HG02973 (cell line): ENCODE results near the gene ANO2.

ENCODE experiments used
- ATAC-seq: cut with Tn5 transposase; IDR thresholded peaks from one replicate; pipeline ENCODE4 v1.9.1; 2021; ENCODE audit warnings: moderate library complexity; ENCODE audit not compliant: unreplicated experiment

Gene ANO2

GRCh38 chr12:5921027-5921909, 23.8 kb downstream of the ANO2 start:
- no peak for ATAC-seq

DNA sequence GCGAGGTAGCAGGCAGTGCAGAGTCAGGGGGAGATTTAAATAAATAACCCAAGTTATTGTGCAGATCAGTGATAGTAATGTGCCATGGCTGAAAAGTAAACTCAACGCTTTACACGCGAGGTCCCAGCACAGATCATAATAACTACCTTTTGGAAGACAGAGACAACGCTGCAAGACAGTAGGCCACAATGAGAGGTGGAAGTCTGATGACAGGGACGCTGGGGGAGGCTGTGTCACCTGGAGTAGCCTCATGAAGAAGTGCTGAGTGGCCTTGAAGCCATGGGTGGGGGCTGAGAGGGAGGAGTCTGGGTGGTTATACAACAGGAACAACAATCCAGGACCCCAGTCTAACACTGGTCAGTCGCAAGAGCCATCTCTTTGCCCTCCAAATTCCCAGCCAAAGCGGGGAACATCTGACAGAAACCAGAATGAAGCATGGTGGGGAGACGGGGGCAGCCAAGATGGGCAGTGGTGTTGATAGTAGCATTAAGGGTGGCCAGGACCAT, 28.2 kb downstream of the ANO2 start:
- no peak for ATAC-seq

DNA sequence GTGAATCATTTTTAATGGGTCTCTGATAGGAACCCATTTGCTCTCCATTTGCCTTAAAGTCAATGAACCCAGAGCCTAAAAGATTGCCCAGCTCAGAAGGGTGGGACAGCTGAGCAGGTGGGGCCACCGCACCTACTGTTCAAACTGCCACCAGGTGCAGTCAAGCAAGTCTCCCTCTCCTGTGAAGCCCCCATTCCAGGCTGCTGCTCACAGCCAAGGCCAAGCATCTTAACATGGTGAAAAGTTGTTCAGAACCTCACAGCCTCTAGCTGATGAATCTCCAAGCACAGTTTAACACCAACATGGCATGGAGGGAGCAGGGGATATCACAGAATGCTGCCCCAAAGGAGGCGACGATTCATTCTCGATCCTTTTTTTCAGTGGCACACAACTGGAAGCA, 29.5 kb downstream of the ANO2 start:
- ATAC-seq, result no peak

DNA sequence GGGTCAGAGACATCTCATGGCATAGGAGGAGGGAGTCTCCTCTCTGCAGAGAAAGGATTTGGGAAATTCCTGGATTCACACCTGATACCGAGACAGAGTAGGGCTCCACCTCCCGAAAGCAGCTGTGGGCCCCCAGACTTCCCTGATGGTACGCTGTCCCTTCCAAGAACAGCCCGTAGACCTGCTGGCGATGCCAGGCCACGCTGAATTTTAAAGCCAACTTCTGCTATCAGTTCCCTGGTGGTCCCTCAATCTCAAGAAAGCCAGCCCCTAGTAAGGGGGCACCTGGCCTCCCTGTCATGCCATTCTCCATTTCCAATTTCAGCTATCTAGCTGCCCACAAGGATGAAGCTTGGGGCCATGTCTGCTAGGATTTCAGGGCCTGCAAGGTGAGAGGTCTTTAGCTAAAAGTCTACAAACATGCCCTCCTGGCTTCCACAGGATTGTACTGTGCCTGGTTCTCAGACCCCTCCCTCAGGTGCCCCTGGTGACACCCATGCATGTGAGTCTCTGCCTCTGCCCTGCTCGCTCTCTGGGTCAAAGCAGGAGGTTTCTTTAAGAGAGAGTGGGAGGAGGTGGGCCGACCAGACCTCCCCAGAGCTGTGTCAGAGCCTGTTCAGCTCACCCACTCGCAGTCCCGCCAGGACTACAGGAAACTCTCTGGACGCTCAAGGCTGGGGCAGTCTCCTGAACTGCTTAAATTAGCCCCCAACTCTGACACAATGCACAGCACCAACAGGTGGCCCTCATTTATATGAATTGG, 30.5 kb downstream of the ANO2 start:
- no peak for ATAC-seq

DNA sequence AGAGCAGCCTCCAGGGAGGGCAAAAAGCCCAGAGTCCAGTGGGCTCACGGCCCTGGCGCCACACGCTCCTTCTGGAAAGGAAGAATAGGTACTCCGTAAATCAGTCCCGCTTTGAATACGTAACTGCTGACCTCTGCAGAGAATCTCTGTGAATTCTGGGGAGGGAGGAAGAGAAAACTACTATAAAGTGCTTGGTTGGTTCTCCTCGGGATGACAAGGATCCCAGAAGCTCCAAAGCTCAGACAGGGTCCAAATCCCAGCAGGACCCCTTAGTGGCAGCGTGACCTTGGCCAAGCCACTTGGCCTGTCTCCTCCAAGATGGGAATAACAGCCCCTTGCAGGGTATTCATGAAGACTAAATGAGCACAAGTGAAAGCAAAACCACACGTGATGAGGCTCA, 31.7 kb downstream of the ANO2 start:
- no peak for ATAC-seq

GRCh38 chr12:5912437-5913334, 32.4 kb downstream of the ANO2 start:
- no peak for ATAC-seq

GRCh38 chr12:5912011-5912410, 33.0 kb downstream of the ANO2 start:
- no peak for ATAC-seq

- ATAC-seq, result no peak
Measured at GRCh38 chr12:5910790-5911548, 34.1 kb downstream of the ANO2 start.

DNA sequence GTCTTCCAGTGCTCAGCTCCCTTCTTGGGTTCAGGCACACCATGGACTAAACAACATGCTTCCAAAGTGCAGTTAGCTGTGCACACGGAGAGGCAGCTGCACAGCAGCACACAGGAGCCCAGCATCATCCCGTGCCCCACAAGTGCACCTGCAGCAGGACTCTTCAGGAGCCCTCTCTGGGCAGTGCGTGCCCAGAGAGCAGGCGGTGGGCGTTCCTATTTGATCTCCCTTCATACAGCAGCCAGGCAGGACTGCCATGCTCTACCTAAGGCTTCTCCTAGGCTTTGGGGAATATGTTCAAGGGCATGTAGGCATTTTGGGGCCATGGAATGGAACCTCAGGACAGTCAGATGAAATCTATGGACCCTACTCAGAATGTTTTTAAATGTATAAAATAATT, 35.5 kb downstream of the ANO2 start:
- ATAC-seq, result no peak

GRCh38 chr12:5908251-5908650, 36.8 kb downstream of the ANO2 start:
- ATAC-seq, result no peak

- ATAC-seq, result no peak
Measured at GRCh38 chr12:5907807-5908206, 37.3 kb downstream of the ANO2 start.

DNA sequence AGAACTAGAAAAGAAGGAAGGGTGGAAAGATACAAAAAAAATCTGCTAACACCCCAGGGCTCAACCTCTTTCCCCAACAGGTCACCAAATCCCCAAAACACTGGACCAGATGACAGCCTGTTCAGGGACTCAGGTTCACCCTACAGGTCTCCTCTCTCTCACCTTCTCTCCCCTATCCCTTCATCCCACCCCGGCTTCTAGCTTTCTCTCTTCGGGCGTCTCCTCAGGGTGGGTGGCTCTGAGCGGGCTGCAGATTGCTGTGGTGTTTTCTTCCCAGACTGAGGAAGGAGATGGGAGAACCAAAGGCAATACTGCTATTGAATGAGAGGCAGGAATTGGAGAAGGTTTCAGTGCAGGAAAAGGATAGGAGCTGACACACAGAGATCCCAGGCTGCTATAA, 39.3 kb downstream of the ANO2 start:
- ATAC-seq, result no peak

DNA sequence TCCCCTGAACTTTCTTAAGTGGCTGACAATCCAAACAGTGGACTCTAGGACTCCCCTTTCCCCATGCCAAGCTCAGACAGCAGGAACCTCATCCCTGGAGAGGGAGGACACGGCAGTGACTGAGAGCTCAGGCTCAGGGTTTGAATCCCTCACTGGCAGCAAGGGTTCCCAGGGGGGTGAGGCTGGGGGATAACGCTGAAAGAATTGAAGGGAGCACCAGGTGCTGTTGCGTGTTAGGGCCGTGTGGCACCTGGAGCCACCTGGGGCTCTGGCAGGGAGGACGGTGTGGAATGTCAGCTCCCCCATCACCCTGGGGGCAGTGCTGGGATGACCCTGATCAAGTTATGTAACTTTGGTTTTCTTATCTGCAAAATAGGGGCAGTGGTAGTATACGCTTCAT, 40.1 kb downstream of the ANO2 start:
- no peak for ATAC-seq

DNA sequence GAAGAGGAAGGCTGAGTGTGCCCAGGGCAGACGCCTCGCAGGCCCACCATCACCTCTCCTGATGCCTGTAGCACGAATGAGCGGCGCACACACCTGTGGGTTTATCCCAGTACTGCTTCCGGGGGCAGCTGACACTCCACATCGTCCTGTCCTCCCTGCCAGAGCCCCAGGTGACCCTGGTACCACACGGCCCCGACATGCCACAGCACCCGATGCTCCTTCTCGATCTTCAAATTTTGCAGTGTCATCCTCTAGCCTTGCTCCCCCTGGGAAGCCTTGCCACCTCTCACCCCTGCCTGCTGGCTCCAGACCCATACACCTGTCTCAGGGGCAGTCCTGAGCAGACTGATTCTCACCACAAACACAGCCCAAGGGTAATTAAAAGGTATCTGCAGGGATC, 40.6 kb downstream of the ANO2 start:
- ATAC-seq, result no peak

DNA sequence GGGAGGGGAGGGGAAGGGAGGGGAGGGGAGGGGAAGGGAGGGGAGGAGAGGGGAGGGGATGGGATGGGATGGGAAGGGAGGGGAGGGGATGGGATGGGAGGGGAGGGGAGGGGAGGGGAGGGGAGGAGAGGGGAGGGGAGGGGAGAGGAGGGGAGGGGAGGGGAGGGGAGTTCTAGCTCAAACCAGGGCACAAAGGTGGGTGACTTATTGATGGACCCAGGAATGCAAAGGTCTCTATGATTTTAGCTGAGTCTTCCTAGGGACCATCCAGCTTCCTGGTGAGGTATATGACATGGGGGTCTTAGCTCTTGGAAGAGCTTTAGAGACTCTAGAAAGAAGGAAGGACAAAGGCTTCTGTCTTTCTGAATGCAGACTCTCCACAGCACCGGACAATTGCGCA, 42.3 kb downstream of the ANO2 start:
- no peak for ATAC-seq

GRCh38 chr12:5901416-5901815, 43.6 kb downstream of the ANO2 start:
- no peak for ATAC-seq

DNA sequence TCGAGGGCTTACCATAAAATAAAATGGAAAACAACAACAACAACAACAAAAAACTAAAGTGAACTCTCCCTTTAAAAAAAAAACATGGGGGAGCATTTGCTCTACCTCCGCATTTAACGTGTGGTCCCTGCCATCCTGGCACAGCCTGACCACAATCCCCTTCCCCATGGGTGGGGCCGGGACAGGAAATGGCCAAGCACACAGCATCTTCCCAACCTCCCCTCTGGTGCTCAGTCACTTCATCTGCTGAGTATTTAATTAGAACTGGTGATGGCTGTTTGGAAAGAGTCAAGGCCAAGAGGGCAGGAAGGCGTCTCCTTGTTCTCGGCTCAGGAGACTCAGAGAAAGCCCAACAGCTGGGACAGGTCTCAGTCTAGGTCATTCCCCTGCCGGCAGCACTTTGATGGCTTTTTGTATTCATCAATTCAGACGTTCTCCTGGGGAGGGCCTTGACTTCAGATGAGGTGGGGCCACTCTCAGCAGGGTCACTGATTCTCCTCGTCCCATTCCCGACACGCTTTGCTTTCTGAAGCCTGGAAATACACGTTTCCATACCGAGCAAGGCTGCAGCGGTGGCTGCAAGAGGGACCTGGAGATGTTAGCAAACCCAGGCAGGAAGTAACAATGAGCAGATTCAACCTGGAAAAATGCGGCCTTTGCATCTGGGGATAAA, 44.4 kb downstream of the ANO2 start:
- ATAC-seq, result no peak

DNA sequence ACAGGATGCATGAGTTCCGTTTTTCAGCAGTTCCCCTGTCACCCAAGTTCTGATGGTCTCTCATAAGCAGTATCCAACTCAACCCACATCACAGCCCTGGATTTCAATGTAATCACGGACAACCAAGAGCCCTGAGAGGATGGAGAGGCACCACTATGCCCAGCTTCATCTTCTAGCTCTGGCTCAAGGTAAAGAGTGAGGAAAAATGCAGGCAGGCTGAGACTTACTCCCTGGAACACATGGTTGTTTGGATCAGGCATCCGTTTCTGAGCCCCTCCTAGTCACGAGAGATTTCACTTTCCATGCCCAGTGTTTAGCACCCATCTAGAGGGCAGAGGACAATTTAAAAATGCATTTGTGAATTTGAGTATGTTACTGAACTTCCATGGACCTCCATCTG, 45.0 kb downstream of the ANO2 start:
- no peak for ATAC-seq

DNA sequence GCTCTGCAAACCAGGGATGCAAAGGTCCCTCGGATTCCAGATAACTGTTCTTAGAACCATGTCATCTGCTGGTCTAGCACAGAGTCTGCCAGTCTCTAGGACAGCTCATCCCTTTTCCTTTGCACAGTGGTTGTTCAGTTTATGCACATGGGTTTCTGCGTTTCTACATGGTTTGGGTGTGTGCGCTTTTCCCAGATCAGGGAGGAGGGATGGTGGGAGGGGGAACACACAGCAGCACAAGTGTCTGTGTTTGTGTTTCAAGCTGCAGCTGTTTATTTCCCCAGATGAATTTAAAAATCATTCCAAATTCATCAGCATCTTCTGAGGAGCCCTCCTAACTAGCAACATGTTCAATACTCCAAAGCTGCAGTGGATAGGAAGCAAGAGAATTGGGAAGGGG, 45.4 kb downstream of the ANO2 start:
- no peak for ATAC-seq

GRCh38 chr12:5898874-5899273, 46.2 kb downstream of the ANO2 start:
- no peak for ATAC-seq
